ENCODE measurements around the gene ZFP36L1.
A peak's percentile ranks its signal among the peaks of the same experiment; 100 is the strongest.
"Not testable (repeated sequence)": the region's sequence is repeated elsewhere in the genome, so short reads cannot be mapped to it uniquely, and the experiment has no call there.

The ZFP36L1 gene

GRCh38 chr14:68782091-68782981, 10.5 kb downstream of the ZFP36L1 start:
- peak; percentile 66 for DNase-seq

GRCh38 chr14:68781161-68782021, 11.5 kb downstream of the ZFP36L1 start:
- peak; percentile 39 for DNase-seq

- no peak for DNase-seq
Observed at GRCh38 chr14:68780358-68781160, 12.3 kb downstream of the ZFP36L1 start.

GRCh38 chr14:68779761-68780323, 13.0 kb downstream of the ZFP36L1 start:
- peak; percentile 37 for DNase-seq

GRCh38 chr14:68777644-68778043, 15.2 kb downstream of the ZFP36L1 start:
- no peak for DNase-seq

- DNase-seq = no peak
Observed at GRCh38 chr14:68775614-68776126, 17.2 kb downstream of the ZFP36L1 start.

- DNase-seq = no peak
Observed at GRCh38 chr14:68774771-68775613, 17.9 kb downstream of the ZFP36L1 start.

- DNase-seq = no peak
Observed at GRCh38 chr14:68772761-68773381, 20.0 kb downstream of the ZFP36L1 start.

DNA sequence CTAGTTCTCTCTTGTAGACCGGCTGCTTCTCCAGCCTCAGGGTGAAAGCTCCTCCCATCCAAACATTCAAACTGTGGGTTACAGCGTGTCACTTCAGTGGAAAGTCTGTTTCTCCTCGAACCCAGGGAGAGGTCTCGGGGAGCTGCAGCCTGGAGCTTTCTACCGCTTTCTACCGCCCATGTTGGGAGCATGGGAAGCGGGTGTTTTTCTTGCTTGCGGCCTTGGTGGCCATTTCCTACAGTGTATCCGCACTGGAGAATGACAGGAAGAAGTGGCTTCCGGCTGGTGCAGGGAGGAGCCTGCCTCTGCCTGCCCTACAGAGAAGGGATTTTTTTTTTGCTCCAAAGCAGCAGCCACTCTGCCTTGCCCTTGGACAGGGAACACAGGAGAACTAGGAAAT, 21.2 kb downstream of the ZFP36L1 start:
- DNase-seq = no peak

- no peak for DNase-seq
Observed at GRCh38 chr14:68770553-68771286, 22.1 kb downstream of the ZFP36L1 start.

GRCh38 chr14:68770051-68770450, 22.8 kb downstream of the ZFP36L1 start:
- DNase-seq = no peak

DNA sequence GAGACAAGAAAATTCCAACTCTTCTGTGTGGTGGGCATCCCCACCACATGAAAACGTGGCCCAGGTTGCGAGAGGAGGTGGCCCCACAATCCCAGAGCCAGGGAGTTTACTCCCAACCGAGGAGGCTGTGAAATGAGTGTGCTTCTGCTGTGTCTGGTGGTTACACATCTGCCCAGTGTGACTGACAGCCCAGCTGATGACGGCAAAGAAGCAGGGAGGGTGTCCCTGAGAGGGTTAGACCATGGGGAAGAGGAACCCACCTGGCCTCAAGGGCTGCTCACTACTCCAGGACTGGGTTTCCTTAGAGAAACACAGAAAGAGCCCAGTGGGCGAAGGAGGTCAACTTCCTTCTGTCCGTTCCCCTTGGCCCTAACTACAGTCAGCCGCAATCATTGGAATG, 24.6 kb downstream of the ZFP36L1 start:
- DNase-seq = no peak

DNA sequence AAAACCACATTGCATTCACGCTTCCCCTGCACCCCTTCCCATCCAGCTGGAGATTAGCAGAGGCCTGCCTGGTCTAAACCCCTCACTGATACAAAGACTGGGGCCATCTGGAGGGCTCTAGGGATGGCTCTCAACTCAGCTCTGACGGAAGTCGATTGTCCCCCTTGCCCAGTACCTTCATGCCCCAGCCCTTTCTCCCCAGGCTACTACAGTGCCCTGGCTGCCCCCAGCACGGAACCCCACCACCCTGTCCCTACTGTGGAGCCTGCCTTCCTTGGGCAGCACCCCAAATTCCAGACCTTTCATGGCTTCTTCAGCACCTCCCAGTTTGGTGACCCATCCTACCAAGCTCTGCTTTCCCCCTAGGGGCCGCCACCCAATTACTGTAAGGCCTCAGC, 25.6 kb downstream of the ZFP36L1 start:
- DNase-seq = no peak

GRCh38 chr14:68766299-68767247, 26.3 kb downstream of the ZFP36L1 start:
- no peak for DNase-seq

- not testable (repeated sequence) for DNase-seq
Observed at GRCh38 chr14:68763843-68764242, 29.0 kb downstream of the ZFP36L1 start.

GRCh38 chr14:68762953-68763764, 29.7 kb downstream of the ZFP36L1 start:
- DNase-seq = no peak

DNA sequence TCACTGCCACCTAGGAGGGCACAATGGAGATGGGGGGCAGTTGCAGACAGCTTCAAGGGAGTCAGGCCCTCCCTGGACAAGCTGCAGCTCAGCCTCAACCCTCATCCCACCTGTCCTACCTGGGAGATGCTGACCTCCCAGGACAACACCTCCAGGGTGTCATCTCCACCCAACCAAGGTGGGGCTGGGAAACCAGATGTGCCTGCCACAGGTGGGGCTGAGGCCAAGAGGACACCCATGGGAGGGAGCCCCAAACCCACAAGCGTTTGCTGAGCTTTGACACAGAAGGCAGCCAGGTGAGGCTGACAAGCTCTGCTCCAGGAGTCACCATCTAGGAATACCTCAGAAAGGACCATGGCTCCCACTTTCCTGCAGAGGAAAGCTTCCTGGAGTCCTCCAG, 31.5 kb downstream of the ZFP36L1 start:
- no peak for DNase-seq

DNA sequence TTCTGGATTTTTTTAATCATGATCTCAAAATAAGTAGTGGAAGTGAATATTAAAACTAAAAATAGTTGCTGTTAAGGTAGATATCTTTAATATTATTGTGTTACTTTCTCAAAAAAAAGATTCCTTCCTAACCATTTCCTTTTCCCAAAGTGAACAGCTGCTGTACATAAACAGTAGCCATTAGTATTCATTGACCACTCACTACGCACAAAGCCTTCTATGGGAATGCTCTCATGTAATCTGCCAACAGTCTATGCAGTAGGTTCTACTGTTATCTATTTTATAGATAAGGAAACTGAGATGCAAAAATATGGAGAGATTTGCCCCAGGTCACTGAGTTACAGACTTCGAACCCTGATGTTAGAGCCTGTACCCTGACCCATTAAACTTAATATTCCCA, 32.1 kb downstream of the ZFP36L1 start:
- DNase-seq = no peak

All from activated naive CD4-positive, alpha-beta T cell treated with anti-CD3 and anti-CD28 coated beads, Interleukin-2, amount 50 U/mL, for 16 hours (primary cell).